ENCODE measurements around the gene CALCA.

GRCh38 chr11:14934641-14935351 lies 37.4 kb downstream of the CALCA start:
- TF ChIP-seq, protein P1, sequence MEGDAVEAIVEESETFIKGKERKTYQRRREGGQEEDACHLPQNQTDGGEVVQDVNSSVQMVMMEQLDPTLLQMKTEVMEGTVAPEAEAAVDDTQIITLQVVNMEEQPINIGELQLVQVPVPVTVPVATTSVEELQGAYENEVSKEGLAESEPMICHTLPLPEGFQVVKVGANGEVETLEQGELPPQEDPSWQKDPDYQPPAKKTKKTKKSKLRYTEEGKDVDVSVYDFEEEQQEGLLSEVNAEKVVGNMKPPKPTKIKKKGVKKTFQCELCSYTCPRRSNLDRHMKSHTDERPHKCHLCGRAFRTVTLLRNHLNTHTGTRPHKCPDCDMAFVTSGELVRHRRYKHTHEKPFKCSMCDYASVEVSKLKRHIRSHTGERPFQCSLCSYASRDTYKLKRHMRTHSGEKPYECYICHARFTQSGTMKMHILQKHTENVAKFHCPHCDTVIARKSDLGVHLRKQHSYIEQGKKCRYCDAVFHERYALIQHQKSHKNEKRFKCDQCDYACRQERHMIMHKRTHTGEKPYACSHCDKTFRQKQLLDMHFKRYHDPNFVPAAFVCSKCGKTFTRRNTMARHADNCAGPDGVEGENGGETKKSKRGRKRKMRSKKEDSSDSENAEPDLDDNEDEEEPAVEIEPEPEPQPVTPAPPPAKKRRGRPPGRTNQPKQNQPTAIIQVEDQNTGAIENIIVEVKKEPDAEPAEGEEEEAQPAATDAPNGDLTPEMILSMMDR (conservative IDR thresholded peaks at IDR 0.05): no peak
- TF ChIP-seq ZFX (IDR thresholded peaks at IDR 0.05): no peak

Measured in C4-2B (cell line).